ENCODE results near the gene SCFD2.
"Not testable (repeated sequence)": the region's sequence is repeated elsewhere in the genome, so short reads cannot be mapped to it uniquely, and the experiment has no call there.

SCFD2 gene

GRCh38 chr4:53059256-53059655 is 306.6 kb downstream of the SCFD2 start:
- H3K9me3 ChIP-seq (ENCODE audit: control extremely low read depth in 1 of 5, control insufficient read depth in 4 of 5, insufficient read depth in 2 of 5, low read depth in 1 of 5, low read length in 4 of 5) = peaks cover 0 to 1% (median 0%) of the 10 kb centered on the region in 5 experiments
- H3K27ac ChIP-seq (ENCODE audit: insufficient read depth in 1 of 2, low read depth in 1 of 2, low read length in 2 of 2, poor library complexity in 1 of 2, severe bottlenecking in 2 of 2) = no peak overlapping the region
- H3K36me3 ChIP-seq (ENCODE audit: control insufficient read depth in 4 of 4, insufficient read depth in 4 of 4, low read length in 3 of 4) = no peaks in the 10 kb centered on the region
- WGBS (ENCODE audit: insufficient coverage) = 94% methylated on average over 3 of the region's 4 CpGs
- no peak for DNase-seq
- no peak overlapping the region for H3K4me3 ChIP-seq (ENCODE audit: control insufficient read depth in 1 of 7, extremely low read depth in 1 of 7, insufficient read depth in 4 of 7, low read depth in 2 of 7, low read length in 6 of 7)
- CTCF ChIA-PET = interaction anchor here (0.7 kb wide), 1 partner anchor 88 kb away, joined by 3 read pairs; no protein-coding TSS in a partner anchor
- H3K4me1 ChIP-seq (ENCODE audit: control extremely low read depth in 1 of 4, control insufficient read depth in 4 of 4, insufficient read depth in 4 of 4, low read length in 3 of 4) = no peaks in the 10 kb centered on the region
- H3K27me3 ChIP-seq (replicated peaks in 2 of 5; ENCODE audit: control insufficient read depth in 4 of 5, insufficient read depth in 5 of 5, low read length in 4 of 5) = no peaks in the 10 kb centered on the region
- POLR2A ChIA-PET = no interaction called here

DNA sequence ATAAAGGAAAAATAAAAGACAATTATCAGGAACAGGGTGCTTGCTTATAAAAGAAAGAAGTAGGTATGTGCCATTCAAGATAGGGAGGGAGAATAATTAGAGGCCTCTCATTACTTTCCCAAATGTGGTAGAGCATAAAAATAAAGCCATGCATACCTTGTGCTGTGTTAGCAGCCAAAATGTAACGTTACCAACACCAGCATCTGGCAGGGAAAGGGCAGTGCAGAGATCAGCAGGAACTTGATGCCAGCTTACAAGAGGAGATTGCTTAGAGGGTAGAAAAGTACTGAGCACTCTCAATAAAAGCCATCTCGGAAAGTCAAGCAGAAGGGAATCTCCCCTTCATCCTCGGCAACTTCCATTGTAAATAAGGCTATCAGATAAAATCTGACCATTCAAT is 308.2 kb downstream of the SCFD2 start:
- Histone ChIP-seq H3K4me3 (ENCODE audit: control insufficient read depth in 1 of 7, extremely low read depth in 1 of 7, insufficient read depth in 4 of 7, low read depth in 2 of 7, low read length in 6 of 7) (no peak overlapping the region), H3K9me3 (ENCODE audit: control extremely low read depth in 1 of 5, control insufficient read depth in 4 of 5, insufficient read depth in 2 of 5, low read depth in 1 of 5, low read length in 4 of 5) (peaks cover 0 to 1% (median 0%) of the 10 kb centered on the region in 5 experiments), H3K36me3 (ENCODE audit: control insufficient read depth in 4 of 4, insufficient read depth in 4 of 4, low read length in 3 of 4) (no peaks in the 10 kb centered on the region), H3K27ac (ENCODE audit: insufficient read depth in 1 of 2, low read depth in 1 of 2, low read length in 2 of 2, poor library complexity in 1 of 2, severe bottlenecking in 2 of 2) (no peak overlapping the region), H3K4me1 (ENCODE audit: control extremely low read depth in 1 of 4, control insufficient read depth in 4 of 4, insufficient read depth in 4 of 4, low read length in 3 of 4) (no peaks in the 10 kb centered on the region), H3K27me3 (replicated peaks in 2 of 5; ENCODE audit: control insufficient read depth in 4 of 5, insufficient read depth in 5 of 5, low read length in 4 of 5) (no peaks in the 10 kb centered on the region)
- CTCF ChIA-PET = no interaction called here
- POLR2A ChIA-PET = interaction anchor here (0.7 kb wide), 1 partner anchor 497 kb away, joined by 3 read pairs; no protein-coding TSS in a partner anchor
- 100% methylated on average over 2 of the region's 3 CpGs for WGBS (ENCODE audit: insufficient coverage)
- no peak for DNase-seq

- H3K36me3 ChIP-seq (ENCODE audit: control insufficient read depth in 4 of 4, insufficient read depth in 4 of 4, low read length in 3 of 4); CTCF ChIA-PET; H3K4me1 ChIP-seq (ENCODE audit: control extremely low read depth in 1 of 4, control insufficient read depth in 4 of 4, insufficient read depth in 4 of 4, low read length in 3 of 4); H3K9me3 ChIP-seq (ENCODE audit: control extremely low read depth in 1 of 5, control insufficient read depth in 4 of 5, insufficient read depth in 2 of 5, low read depth in 1 of 5, low read length in 4 of 5); H3K27ac ChIP-seq (ENCODE audit: insufficient read depth in 1 of 2, low read depth in 1 of 2, low read length in 2 of 2, poor library complexity in 1 of 2, severe bottlenecking in 2 of 2); POLR2A ChIA-PET; H3K27me3 ChIP-seq (replicated peaks in 2 of 5; ENCODE audit: control insufficient read depth in 4 of 5, insufficient read depth in 5 of 5, low read length in 4 of 5); H3K4me3 ChIP-seq (ENCODE audit: control insufficient read depth in 1 of 7, extremely low read depth in 1 of 7, insufficient read depth in 4 of 7, low read depth in 2 of 7, low read length in 6 of 7); DNase-seq: not testable (repeated sequence)
- 100% methylated on average over 1 of the region's 2 CpGs for WGBS (ENCODE audit: insufficient coverage)
Observed at GRCh38 chr4:53057108-53057507, 308.8 kb downstream of the SCFD2 start.

DNA sequence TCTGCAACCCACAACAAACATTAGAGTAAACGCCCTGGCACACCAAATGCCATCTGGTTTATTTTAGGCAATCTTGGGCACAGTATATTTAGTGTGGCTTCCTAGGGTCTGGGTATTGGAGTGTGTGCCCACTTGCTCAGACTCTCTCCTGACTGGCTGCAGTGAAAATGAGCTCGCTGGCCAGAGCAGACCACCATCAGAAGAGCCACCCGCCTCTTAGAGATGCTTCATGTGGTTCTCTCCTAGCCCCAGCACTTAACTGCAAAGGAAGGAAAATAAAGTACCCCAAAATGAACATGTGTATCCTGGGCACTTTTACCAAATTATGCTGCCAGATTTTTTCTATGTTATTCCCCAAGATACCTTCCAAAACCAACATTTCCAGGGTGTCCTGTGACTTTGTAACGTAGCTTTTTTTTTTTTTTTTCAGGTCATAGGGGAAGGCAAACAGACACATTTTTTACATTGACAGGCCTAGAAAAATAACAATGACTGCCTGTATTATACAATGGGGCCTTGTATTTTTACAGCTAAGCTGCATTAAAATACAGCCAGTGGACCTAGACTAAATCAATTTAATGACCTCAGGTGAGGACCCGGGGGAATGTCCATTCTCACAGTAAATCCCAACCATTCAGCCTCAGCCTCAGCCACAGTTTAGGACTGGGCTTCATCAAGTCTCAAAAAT is 310.0 kb downstream of the SCFD2 start:
- Histone ChIP-seq H3K27ac (ENCODE audit: insufficient read depth in 1 of 2, low read depth in 1 of 2, low read length in 2 of 2, poor library complexity in 1 of 2, severe bottlenecking in 2 of 2) (no peak overlapping the region), H3K9me3 (ENCODE audit: control extremely low read depth in 1 of 5, control insufficient read depth in 4 of 5, insufficient read depth in 2 of 5, low read depth in 1 of 5, low read length in 4 of 5) (peaks cover 0 to 1% (median 0%) of the 10 kb centered on the region in 5 experiments), H3K4me3 (ENCODE audit: control insufficient read depth in 1 of 7, extremely low read depth in 1 of 7, insufficient read depth in 4 of 7, low read depth in 2 of 7, low read length in 6 of 7) (no peak overlapping the region), H3K36me3 (ENCODE audit: control insufficient read depth in 4 of 4, insufficient read depth in 4 of 4, low read length in 3 of 4) (peaks cover 0 to 5% (median 0%) of the 10 kb centered on the region in 4 experiments), H3K27me3 (replicated peaks in 2 of 5; ENCODE audit: control insufficient read depth in 4 of 5, insufficient read depth in 5 of 5, low read length in 4 of 5) (no peaks in the 10 kb centered on the region), H3K4me1 (ENCODE audit: control extremely low read depth in 1 of 4, control insufficient read depth in 4 of 4, insufficient read depth in 4 of 4, low read length in 3 of 4) (no peaks in the 10 kb centered on the region)
- no peak for DNase-seq
- ChIA-PET POLR2A (no interaction called here), CTCF (interaction anchor here (0.9 kb wide), 1 partner anchor 434 kb away, joined by 3 read pairs; no protein-coding TSS in a partner anchor)
- 100% methylated on average over 2 of the region's 5 CpGs for WGBS (ENCODE audit: insufficient coverage)

DNA sequence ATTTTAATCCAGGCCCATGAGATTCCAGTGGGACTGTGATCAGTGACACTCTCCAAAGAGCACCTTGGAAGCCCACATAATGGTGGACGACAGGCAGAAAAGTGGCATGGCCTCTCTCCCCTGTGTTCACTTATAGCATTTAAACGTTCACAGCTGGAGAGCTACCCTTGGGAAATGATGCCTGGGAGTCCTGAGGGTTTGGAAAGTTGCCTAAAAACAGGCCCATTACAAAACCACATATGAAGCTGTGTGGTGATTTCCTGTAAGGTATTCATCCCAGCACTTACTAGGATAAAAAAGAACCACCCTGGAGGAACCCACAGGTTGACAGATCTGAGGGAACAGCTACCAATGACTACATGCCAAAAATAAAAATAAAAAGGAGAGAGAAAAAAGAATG is 310.6 kb downstream of the SCFD2 start:
- CTCF ChIA-PET = interaction anchor here (0.9 kb wide), 1 partner anchor 434 kb away, joined by 3 read pairs; no protein-coding TSS in a partner anchor
- Histone ChIP-seq H3K9me3 (ENCODE audit: control extremely low read depth in 1 of 5, control insufficient read depth in 4 of 5, insufficient read depth in 2 of 5, low read depth in 1 of 5, low read length in 4 of 5) (peaks cover 0 to 1% (median 0%) of the 10 kb centered on the region in 5 experiments), H3K36me3 (ENCODE audit: control insufficient read depth in 4 of 4, insufficient read depth in 4 of 4, low read length in 3 of 4) (peaks cover 0 to 6% (median 0%) of the 10 kb centered on the region in 4 experiments), H3K27me3 (replicated peaks in 2 of 5; ENCODE audit: control insufficient read depth in 4 of 5, insufficient read depth in 5 of 5, low read length in 4 of 5) (no peaks in the 10 kb centered on the region), H3K4me1 (ENCODE audit: control extremely low read depth in 1 of 4, control insufficient read depth in 4 of 4, insufficient read depth in 4 of 4, low read length in 3 of 4) (no peaks in the 10 kb centered on the region), H3K4me3 (ENCODE audit: control insufficient read depth in 1 of 7, extremely low read depth in 1 of 7, insufficient read depth in 4 of 7, low read depth in 2 of 7, low read length in 6 of 7) (no peak overlapping the region), H3K27ac (ENCODE audit: insufficient read depth in 1 of 2, low read depth in 1 of 2, low read length in 2 of 2, poor library complexity in 1 of 2, severe bottlenecking in 2 of 2) (no peak overlapping the region)
- POLR2A ChIA-PET = no interaction called here
- WGBS (ENCODE audit: insufficient coverage) = 100% methylated on average over 1 of the region's 2 CpGs
- DNase-seq = no peak

GRCh38 chr4:53050361-53050774 is 315.5 kb downstream of the SCFD2 start:
- Histone ChIP-seq H3K27ac (ENCODE audit: insufficient read depth in 1 of 2, low read depth in 1 of 2, low read length in 2 of 2, poor library complexity in 1 of 2, severe bottlenecking in 2 of 2) (no peak overlapping the region), H3K9me3 (ENCODE audit: control extremely low read depth in 1 of 5, control insufficient read depth in 4 of 5, insufficient read depth in 2 of 5, low read depth in 1 of 5, low read length in 4 of 5) (no peaks in the 10 kb centered on the region), H3K36me3 (ENCODE audit: control insufficient read depth in 4 of 4, insufficient read depth in 4 of 4, low read length in 3 of 4) (peaks cover 0 to 6% (median 2%) of the 10 kb centered on the region in 4 experiments), H3K27me3 (replicated peaks in 2 of 5; ENCODE audit: control insufficient read depth in 4 of 5, insufficient read depth in 5 of 5, low read length in 4 of 5) (no peaks in the 10 kb centered on the region), H3K4me1 (ENCODE audit: control extremely low read depth in 1 of 4, control insufficient read depth in 4 of 4, insufficient read depth in 4 of 4, low read length in 3 of 4) (no peaks in the 10 kb centered on the region), H3K4me3 (ENCODE audit: control insufficient read depth in 1 of 7, extremely low read depth in 1 of 7, insufficient read depth in 4 of 7, low read depth in 2 of 7, low read length in 6 of 7) (no peak overlapping the region)
- no peak for DNase-seq
- 100% methylated on average over 1 of the region's 4 CpGs for WGBS (ENCODE audit: insufficient coverage)
- POLR2A ChIA-PET = no interaction called here
- CTCF ChIA-PET = no interaction called here

GRCh38 chr4:53049528-53049927 is 316.3 kb downstream of the SCFD2 start:
- Histone ChIP-seq H3K27me3 (replicated peaks in 2 of 5; ENCODE audit: control insufficient read depth in 4 of 5, insufficient read depth in 5 of 5, low read length in 4 of 5) (no peaks in the 10 kb centered on the region), H3K4me3 (ENCODE audit: control insufficient read depth in 1 of 7, extremely low read depth in 1 of 7, insufficient read depth in 4 of 7, low read depth in 2 of 7, low read length in 6 of 7) (no peak overlapping the region), H3K27ac (ENCODE audit: insufficient read depth in 1 of 2, low read depth in 1 of 2, low read length in 2 of 2, poor library complexity in 1 of 2, severe bottlenecking in 2 of 2) (no peak overlapping the region), H3K36me3 (ENCODE audit: control insufficient read depth in 4 of 4, insufficient read depth in 4 of 4, low read length in 3 of 4) (peaks cover 0 to 6% (median 2%) of the 10 kb centered on the region in 4 experiments), H3K9me3 (ENCODE audit: control extremely low read depth in 1 of 5, control insufficient read depth in 4 of 5, insufficient read depth in 2 of 5, low read depth in 1 of 5, low read length in 4 of 5) (no peaks in the 10 kb centered on the region), H3K4me1 (ENCODE audit: control extremely low read depth in 1 of 4, control insufficient read depth in 4 of 4, insufficient read depth in 4 of 4, low read length in 3 of 4) (no peaks in the 10 kb centered on the region)
- 100% methylated on average over 1 of the region's 1 CpG for WGBS (ENCODE audit: insufficient coverage)
- ChIA-PET POLR2A (interaction anchor here (0.7 kb wide), 1 partner anchor 217 kb away, joined by 6 read pairs; no protein-coding TSS in a partner anchor), CTCF (no interaction called here)
- DNase-seq = no peak

All from common myeloid progenitor, CD34-positive (primary cell).